OCI-LY3 (cell line): Measurements from ENCODE around the gene TTYH3.

Experiments used
- CTCF ChIP-seq: fragments of 200-600, 300-600 bp; sonication (generic); IDR thresholded peaks from 2 replicates; pipeline ENCODE4 v1.5.1; 2014; ENCODE audit warnings: antibody characterized with exemption, low read length, low read depth
- EZH2phosphoT487 ChIP-seq: fragments of 200-600 bp; shearing (Covaris generic); IDR thresholded peaks from 2 replicates; pipeline ENCODE4 v1.6.1; 2018; ENCODE audit warnings: antibody characterized with exemption, mixed run types, low read depth

GRCh38 chr7:2637505-2638223 lies 5.9 kb downstream of the TTYH3 start:
- TF ChIP-seq CTCF (no peak), EZH2phosphoT487 (no peak)
